ENCODE measurements around the gene ERN1.

DNA sequence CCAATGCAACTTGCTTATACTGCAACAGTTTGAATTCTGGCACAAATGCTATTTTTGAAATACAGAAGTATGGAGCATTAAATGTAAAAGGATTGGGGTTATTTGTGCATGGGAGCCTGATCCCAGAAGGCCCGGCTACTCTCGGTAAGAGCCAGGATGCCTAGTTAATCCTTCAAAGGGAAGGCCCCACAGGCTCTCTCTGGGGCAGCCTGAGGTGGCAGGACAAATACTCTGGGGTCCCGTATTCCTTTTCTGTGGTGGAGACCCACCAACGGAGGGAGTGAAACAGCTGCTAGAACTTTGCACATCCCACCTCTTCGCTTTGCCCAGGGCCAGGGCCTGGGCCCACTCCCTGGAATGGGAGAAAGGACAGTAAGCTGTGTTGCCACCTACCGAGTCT, 30.4 kb downstream of the ERN1 start:
- TF ChIP-seq CTCF (IDR thresholded peaks at IDR 0.05; ENCODE audit: borderline replicate concordance, extremely low read depth, low read length, poor library complexity, severe bottlenecking) (no peak), EZH2 (IDR thresholded peaks at IDR 0.05; ENCODE audit: borderline replicate concordance, low read depth, low read length, severe bottlenecking) (no peak)

All from DND-41 (cell line).